WTC11 (cell line): Measurements from ENCODE around the gene C2CD5. TPM values are rescaled to one million over a fixed set of nuclear protein-coding genes. Genes with fewer than 3 reads are reported as not detected.

Experiments used
- ATAC-seq: fragments of 200-7000 bp; cut with Tn5 transposase; 2 replicates; pipeline ENCODE4 v1.10.0; 2021; ENCODE audit warnings: mild to moderate bottlenecking, moderate library complexity
- CTCF ChIA-PET: fragments of 300-600 bp; sonication (Branson Sonifier 250); formaldehyde crosslinking; loops from one replicate; lab custom pipeline; 2021; ENCODE audit warnings: antibody characterized with exemption; lab: Charles Lee
- POLR2A ChIA-PET: fragments of 350-600 bp; sonication (Branson Sonifier 250); formaldehyde crosslinking; loops from one replicate; lab custom pipeline; 2021; ENCODE audit warnings: antibody characterized with exemption; lab: Charles Lee
- DNase-seq: peaks from one replicate; pipeline ENCODE4 v3.0.0; 2021; ENCODE audit warnings: low spot score
- H3K27ac Mint-ChIP-seq: 2 replicates; pipeline ENCODE4 v1.8.0; 2021; ENCODE audit warnings: mixed read lengths
- H3K27me3 Mint-ChIP-seq: 2 replicates; pipeline ENCODE4 v1.8.0; 2021; ENCODE audit warnings: low read depth, mild to moderate bottlenecking, moderate library complexity, mixed read lengths
- H3K36me3 Mint-ChIP-seq: 2 replicates; pipeline ENCODE4 v1.8.0; 2021; ENCODE audit warnings: mixed read lengths
- H3K4me1 Mint-ChIP-seq: 2 replicates; pipeline ENCODE4 v1.8.0; 2022; ENCODE audit warnings: mixed read lengths
- H3K4me3 Mint-ChIP-seq: 2 replicates; pipeline ENCODE4 v1.8.0; 2021; ENCODE audit warnings: mild to moderate bottlenecking, moderate library complexity, mixed read lengths
- H3K9me3 Mint-ChIP-seq: 2 replicates; pipeline ENCODE4 v1.8.0; 2021; ENCODE audit warnings: mixed read lengths
- AR ChIP-seq: fragments of 250-450 bp; sonication (Bioruptor Pico); IDR thresholded peaks from 2 replicates; pipeline ENCODE4 v1.9.0; 2021; ENCODE audit warnings: mild to moderate bottlenecking
- ARID4B ChIP-seq: sonication (generic); formaldehyde crosslinking; IDR thresholded peaks from 2 replicates; pipeline ENCODE4 v1.8.0; 2023; ENCODE audit warnings: missing genetic modification reagents, mild to moderate bottlenecking, borderline replicate concordance
- CTCF ChIP-seq: fragments of 200-600 bp; IDR thresholded peaks from 2 replicates; pipeline ENCODE4 v1.8.0; 2022; ENCODE audit warnings: antibody characterized with exemption
- E2F1 ChIP-seq: sonication (generic); formaldehyde crosslinking; IDR thresholded peaks from 2 replicates; pipeline ENCODE4 v1.8.0; 2022; ENCODE audit warnings: mild to moderate bottlenecking, missing genetic modification reagents
- ELF4 ChIP-seq: sonication (generic); formaldehyde crosslinking; IDR thresholded peaks from 2 replicates; pipeline ENCODE4 v1.8.1; 2022; ENCODE audit warnings: low read depth, mild to moderate bottlenecking, moderate library complexity, missing genetic modification reagents
- GRHL2 ChIP-seq: fragments of 250-450 bp; sonication (Bioruptor Pico); IDR thresholded peaks from 2 replicates; pipeline ENCODE4 v1.8.0; 2022; ENCODE audit warnings: mild to moderate bottlenecking, moderate library complexity; ENCODE audit not compliant: insufficient replicate concordance, severe bottlenecking
- MXD4 ChIP-seq: fragments of 250-450 bp; sonication (Bioruptor Pico); IDR thresholded peaks from 2 replicates; pipeline ENCODE4 v1.8.0; 2021; ENCODE audit warnings: mild to moderate bottlenecking, moderate library complexity, borderline replicate concordance
- NFATC4 ChIP-seq: fragments of 250-450 bp; sonication (Bioruptor Pico); IDR thresholded peaks from 2 replicates; pipeline ENCODE4 v1.9.0; 2021; ENCODE audit warnings: mild to moderate bottlenecking
- NFYB ChIP-seq: sonication (generic); formaldehyde crosslinking; conservative IDR thresholded peaks from 2 replicates; pipeline ENCODE4 v1.8.0; 2022; ENCODE audit warnings: low read depth, missing genetic modification reagents
- NR2C2 ChIP-seq: sonication (generic); formaldehyde crosslinking; IDR thresholded peaks from 2 replicates; pipeline ENCODE4 v1.8.0; 2022; ENCODE audit warnings: mild to moderate bottlenecking, missing genetic modification reagents
- NR3C1 ChIP-seq: sonication (generic); formaldehyde crosslinking; conservative IDR thresholded peaks from 2 replicates; pipeline ENCODE4 v1.8.1; 2023; ENCODE audit warnings: low read depth, mild to moderate bottlenecking, missing genetic modification reagents
- PRRX2 ChIP-seq: fragments of 250-450 bp; sonication (Bioruptor Pico); IDR thresholded peaks from 2 replicates; pipeline ENCODE4 v1.8.0; 2021; ENCODE audit warnings: mild to moderate bottlenecking
- RELA ChIP-seq: sonication (generic); formaldehyde crosslinking; IDR thresholded peaks from 2 replicates; pipeline ENCODE4 v1.8.1; 2022; ENCODE audit warnings: missing genetic modification reagents, mild to moderate bottlenecking, borderline replicate concordance
- TEAD4 ChIP-seq: sonication (generic); formaldehyde crosslinking; IDR thresholded peaks from 2 replicates; pipeline ENCODE4 v1.8.0; 2022; ENCODE audit warnings: mild to moderate bottlenecking, missing genetic modification reagents
- TP53 ChIP-seq: sonication (generic); formaldehyde crosslinking; IDR thresholded peaks from 2 replicates; pipeline ENCODE4 v1.8.1; 2023; ENCODE audit warnings: mild to moderate bottlenecking, missing genetic modification reagents
- USF1 ChIP-seq: sonication (generic); formaldehyde crosslinking; IDR thresholded peaks from 2 replicates; pipeline ENCODE4 v1.8.0; 2022; ENCODE audit warnings: mild to moderate bottlenecking, missing genetic modification reagents
- ZNF423 ChIP-seq: fragments of 250-450 bp; sonication (Bioruptor Pico); IDR thresholded peaks from 2 replicates; pipeline ENCODE4 v2.1.2; 2022; ENCODE audit warnings: mild to moderate bottlenecking, moderate library complexity
- total RNA-seq: library from RNA; stranded (reverse); gene quantifications from 3 replicates; pipeline ENCODE4 v1.2.3, GENCODE V29; 2021
- TF ChIP-seq, protein P1 (sequence below): sonication (generic); formaldehyde crosslinking; conservative IDR thresholded peaks from 2 replicates; pipeline ENCODE4 v1.8.1; 2023; ENCODE audit warnings: mild to moderate bottlenecking, low read depth, missing genetic modification reagents, moderate library complexity

The C2CD5 gene
- total RNA-seq, 1 experiment from 2014 or later, result 48.1 TPM

DNA sequence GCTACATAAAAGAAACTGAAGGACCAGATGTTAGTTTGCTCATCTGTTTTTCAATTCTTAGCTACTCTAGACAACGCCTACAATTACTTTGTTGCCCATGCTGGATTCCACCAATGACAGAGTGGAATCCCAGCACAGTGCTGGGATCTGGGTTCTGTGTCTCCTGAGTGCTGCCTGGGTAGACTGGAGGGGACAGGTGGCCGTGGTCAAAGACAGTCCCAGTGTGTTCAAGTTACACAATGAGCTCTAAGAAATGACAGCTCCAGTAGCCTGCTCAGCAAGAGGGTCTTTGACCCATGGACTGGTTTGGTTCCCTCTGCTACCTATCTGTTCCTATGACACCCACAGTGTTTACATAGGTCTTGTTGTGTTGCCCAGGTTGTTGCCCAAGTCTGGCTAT lies 38.5 kb downstream of the C2CD5 start:
- no peak for ATAC-seq
- CTCF ChIA-PET, result no interaction called here
- no peak overlapping the region for H3K27ac Mint-ChIP-seq
- H3K4me3 Mint-ChIP-seq, result no peak overlapping the region
- peaks cover 11% of the 10 kb centered on the region for H3K36me3 Mint-ChIP-seq
- POLR2A ChIA-PET, result no interaction called here
- no peak for DNase-seq
- no peaks in the 10 kb centered on the region for H3K27me3 Mint-ChIP-seq
- TF ChIP-seq ZNF423 (CRISPR knock-in tag), result no peak
- TF ChIP-seq AR (CRISPR knock-in tag), result no peak
- TF ChIP-seq USF1 (CRISPR knock-in tag), result no peak
- TF ChIP-seq PRRX2 (CRISPR knock-in tag), result no peak
- TF ChIP-seq TP53, result no peak
- no peak for TF ChIP-seq NR3C1 (CRISPR knock-in tag)
- TF ChIP-seq E2F1, result no peak
- no peak for TF ChIP-seq NR2C2 (CRISPR knock-in tag)
- TF ChIP-seq GRHL2 (CRISPR knock-in tag), result no peak
- no peak for TF ChIP-seq MXD4 (CRISPR knock-in tag)
- no peak for TF ChIP-seq ELF4
- H3K9me3 Mint-ChIP-seq, result no peaks in the 10 kb centered on the region
- peaks cover 4% of the 10 kb centered on the region; the same call in 1 of the 2 replicates for H3K4me1 Mint-ChIP-seq

- Mint-ChIP-seq H3K4me1 (peaks cover 17% of the 10 kb centered on the region), H3K27me3 (no peaks in the 10 kb centered on the region), H3K27ac (peak overlapping the region; percentile 12; the same call in 1 of the 2 replicates), H3K4me3 (no peak overlapping the region), H3K36me3 (peaks cover 5% of the 10 kb centered on the region), H3K9me3 (no peaks in the 10 kb centered on the region)
- TF ChIP-seq PRRX2 (CRISPR knock-in tag) (no peak), MXD4 (CRISPR knock-in tag) (no peak), USF1 (CRISPR knock-in tag) (no peak), RELA (CRISPR knock-in tag) (no peak), NFYB (CRISPR knock-in tag) (no peak), TEAD4 (no peak), CTCF (no peak), TP53 (no peak), NFATC4 (CRISPR knock-in tag) (no peak), ZNF423 (CRISPR knock-in tag) (no peak), ARID4B (no peak)
- TF ChIP-seq, protein P1, sequence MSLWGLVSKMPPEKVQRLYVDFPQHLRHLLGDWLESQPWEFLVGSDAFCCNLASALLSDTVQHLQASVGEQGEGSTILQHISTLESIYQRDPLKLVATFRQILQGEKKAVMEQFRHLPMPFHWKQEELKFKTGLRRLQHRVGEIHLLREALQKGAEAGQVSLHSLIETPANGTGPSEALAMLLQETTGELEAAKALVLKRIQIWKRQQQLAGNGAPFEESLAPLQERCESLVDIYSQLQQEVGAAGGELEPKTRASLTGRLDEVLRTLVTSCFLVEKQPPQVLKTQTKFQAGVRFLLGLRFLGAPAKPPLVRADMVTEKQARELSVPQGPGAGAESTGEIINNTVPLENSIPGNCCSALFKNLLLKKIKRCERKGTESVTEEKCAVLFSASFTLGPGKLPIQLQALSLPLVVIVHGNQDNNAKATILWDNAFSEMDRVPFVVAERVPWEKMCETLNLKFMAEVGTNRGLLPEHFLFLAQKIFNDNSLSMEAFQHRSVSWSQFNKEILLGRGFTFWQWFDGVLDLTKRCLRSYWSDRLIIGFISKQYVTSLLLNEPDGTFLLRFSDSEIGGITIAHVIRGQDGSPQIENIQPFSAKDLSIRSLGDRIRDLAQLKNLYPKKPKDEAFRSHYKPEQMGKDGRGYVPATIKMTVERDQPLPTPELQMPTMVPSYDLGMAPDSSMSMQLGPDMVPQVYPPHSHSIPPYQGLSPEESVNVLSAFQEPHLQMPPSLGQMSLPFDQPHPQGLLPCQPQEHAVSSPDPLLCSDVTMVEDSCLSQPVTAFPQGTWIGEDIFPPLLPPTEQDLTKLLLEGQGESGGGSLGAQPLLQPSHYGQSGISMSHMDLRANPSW, result no peak
- ATAC-seq (no peak; the same call in 1 of the 2 replicates), DNase-seq (no peak)
- ChIA-PET CTCF (interaction anchor here (1.3 kb wide), 1 partner anchor 29 kb away, joined by 5 read pairs; no protein-coding TSS in a partner anchor), POLR2A (no interaction called here)
Measured at GRCh38 chr12:22500100-22500499, 44.2 kb downstream of the C2CD5 start.
